GM12878 (cell line): ENCODE measurements around the gene ERC2. TPM values are rescaled to one million over a fixed set of nuclear protein-coding genes. Genes with fewer than 3 reads are reported as not detected.

Experiments used
- ATAC-seq: fragments of 200-7000 bp; cut with Tn5 transposase; 3 replicates; pipeline ENCODE4 v1.9.1; 2020; ENCODE audit warnings: mild to moderate bottlenecking, moderate library complexity
- BruUV-seq: library from RNA; stranded (reverse); fragments of 400-500 nt; replicated peaks from 2 replicates; lab custom pipeline; 2021; lab: Mats Ljungman, UMichigan
- CTCF ChIA-PET: fragments of 300-600 bp; sonication (Branson Sonifier 250); formaldehyde crosslinking; extraction: SDS; loops from one replicate; lab custom pipeline; 2021; ENCODE audit warnings: inconsistent platforms; lab: Yijun Ruan, JAX
- POLR2A ChIA-PET: fragments of 350-600 bp; formaldehyde crosslinking; extraction: SDS; loops from one replicate; lab custom pipeline; 2021; ENCODE audit warnings: inconsistent platforms; lab: Charles Lee
- RAD21 ChIA-PET: fragments of 300-600 bp; sonication (Branson Sonifier 250); formaldehyde crosslinking; loops from one replicate; lab custom pipeline; 2023; ENCODE audit warnings: antibody characterized with exemption; ENCODE audit not compliant: unreplicated experiment; lab: Charles Lee
- SMC1A ChIA-PET: fragments of 300-600 bp; sonication (Branson Sonifier 250); formaldehyde crosslinking; loops from one replicate; lab custom pipeline; 2023; ENCODE audit not compliant: unreplicated experiment, uncharacterized antibody; lab: Charles Lee
- DNase-seq: peaks from one replicate; pipeline ENCODE4 v3.0.0-alpha.2; 2011; ENCODE audit warnings: low read depth, low spot score
- FAIRE-seq: peaks from 3 replicates; lab custom pipeline; 2011; peaks lifted over from hg19 to GRCh38; lab: Jason Lieb, UNC
- H2AFZ ChIP-seq: 2 replicates; pipeline ENCODE4 v1.6.0; 2011; ENCODE audit warnings: low read depth, low read length, control low read depth; ENCODE audit not compliant: control insufficient read depth
- H3K27ac ChIP-seq: 2 replicates; pipeline ENCODE4 v1.5.1; 2011; ENCODE audit warnings: control low read depth; ENCODE audit not compliant: control insufficient read depth, insufficient read depth
- H3K27me3 ChIP-seq, 2 experiments: replicated peaks in 1 of 2; 2 replicates each; pipeline versions ENCODE4 v1.6.0 to v1.6.1; 2011; ENCODE audit warnings: low read length in 1 of 2; ENCODE audit not compliant: control insufficient read depth in 2 of 2, insufficient read depth in 2 of 2
- H3K36me3 ChIP-seq, 2 experiments: 2 replicates each; pipeline ENCODE4 v1.5.1; 2011; ENCODE audit warnings: low read length in 1 of 2; ENCODE audit not compliant: control insufficient read depth in 2 of 2, insufficient read depth in 2 of 2
- H3K4me1 ChIP-seq: 2 replicates; pipeline ENCODE4 v1.6.1; 2011; ENCODE audit warnings: mild to moderate bottlenecking, low read length, moderate library complexity, mixed read lengths; ENCODE audit not compliant: control insufficient read depth, insufficient read depth
- H3K4me2 ChIP-seq: 2 replicates; pipeline ENCODE4 v1.6.0; 2011; ENCODE audit warnings: control low read depth; ENCODE audit not compliant: control insufficient read depth, insufficient read depth
- H3K4me3 ChIP-seq: fragments of 200-600 bp; sonication (generic); 2 replicates; pipeline ENCODE4 v1.5.1; 2016
- H3K79me2 ChIP-seq: 2 replicates; pipeline ENCODE4 v1.6.0; 2011; ENCODE audit warnings: low read length; ENCODE audit not compliant: control insufficient read depth, insufficient read depth
- H3K9ac ChIP-seq: 2 replicates; pipeline ENCODE4 v1.8.0; 2011; ENCODE audit warnings: low read length, control low read depth, mixed read lengths; ENCODE audit not compliant: control insufficient read depth, insufficient read depth
- H3K9me3 ChIP-seq: replicated peaks from 3 replicates; pipeline ENCODE4 v1.5.1; 2011; ENCODE audit warnings: mild to moderate bottlenecking, low read length; ENCODE audit not compliant: control insufficient read depth, insufficient read depth
- H4K20me1 ChIP-seq: 2 replicates; pipeline ENCODE4 v1.6.0; 2011; ENCODE audit not compliant: control insufficient read depth, insufficient read depth
- ASH2L ChIP-seq: fragments of 300-600, 200-600 bp; sonication (generic); IDR thresholded peaks from 2 replicates; pipeline ENCODE4 v1.6.1; 2017; ENCODE audit warnings: low read depth, mild to moderate bottlenecking, borderline replicate concordance
- CREB1 ChIP-seq: IDR thresholded peaks from 2 replicates; pipeline ENCODE4 v1.6.1; 2012; ENCODE audit warnings: low read depth, mild to moderate bottlenecking, inconsistent platforms
- E2F4 ChIP-seq: IDR thresholded peaks from 2 replicates; pipeline ENCODE4 v1.6.1; 2012; ENCODE audit warnings: low read depth, low read length, improper control_type of control experiment
- GATAD2B ChIP-seq: fragments of 450-650 bp; conservative IDR thresholded peaks from 2 replicates; pipeline ENCODE4 v1.6.1; 2017; ENCODE audit warnings: low read depth, mild to moderate bottlenecking, moderate library complexity
- PML ChIP-seq: IDR thresholded peaks from 2 replicates; pipeline ENCODE4 v1.6.1; 2012; ENCODE audit warnings: low read length, inconsistent platforms
- RELA ChIP-seq: fragments of 450-650 bp; IDR thresholded peaks from 2 replicates; pipeline ENCODE4 v1.8.0; 2014; ENCODE audit warnings: borderline replicate concordance; ENCODE audit not compliant: partially characterized antibody
- SREBF2 ChIP-seq: IDR thresholded peaks from 2 replicates; pipeline ENCODE4 v1.6.1; 2012; ENCODE audit warnings: mild to moderate bottlenecking, low read length
- TCF12 ChIP-seq: IDR thresholded peaks from 2 replicates; pipeline ENCODE4 v1.6.1; 2011; ENCODE audit warnings: low read depth, mild to moderate bottlenecking, low read length
- ZNF384 ChIP-seq: IDR thresholded peaks from 2 replicates; pipeline ENCODE4 v1.6.1; 2012; ENCODE audit warnings: low read depth, mild to moderate bottlenecking, low read length, improper control_type of control experiment, borderline replicate concordance
- WGBS: methylation state at CpG from one replicate; pipeline ENCODE4 v1.1.6; 2016; ENCODE audit warnings: low lambda C conversion rate; ENCODE audit not compliant: insufficient replicate concordance, insufficient coverage; ENCODE audit errors: missing lambda C conversion rate; 5-methylcytosine and 5-hydroxymethylcytosine counted together
- in situ Hi-C: fragments of 300-500 bp; cut with MboI; formaldehyde crosslinking; loops from 9 replicates; pipeline ENCODE4 v1.14.3; 2018; ENCODE audit warnings: mixed read lengths
- intact Hi-C: fragments of 100-400 bp; cut with micrococcal nuclease; formaldehyde crosslinking; loops from one replicate; pipeline ENCODE4 v1.14.2; 2022; ENCODE audit not compliant: unreplicated experiment
- polyA plus RNA-seq, 11 experiments: library from polyadenylated mRNA; depleted of rRNA in 4 of 11; unstranded in 6 of 11; stranded (reverse) in 5 of 11; fragments of >200 nt; fragmentation: Nextera tagmentation in 4 of 11; fragmentation: Illumina TruSeq in 1 of 11; extraction: Ambion mirVana in 4 of 11; extraction: Trizol in 1 of 11; gene quantifications; 1 replicate in 1 of 11; 2 replicates in 10 of 11; pipeline versions ENCODE4 v1.2.1 to v1.2.3, GENCODE V29; 2011 to 2016; ENCODE audit warnings: inconsistent platforms in 2 of 11, missing spikeins in 2 of 11, low read depth in 1 of 11
- total RNA-seq, 4 experiments: library from RNA; depleted of rRNA in 3 of 4; stranded (reverse); fragments of >200 nt in 3 of 4; fragmentation: Illumina TruSeq in 1 of 4; extraction: Trizol in 1 of 4; gene quantifications; 2 replicates each; pipeline versions ENCODE4 v1.2.1 to v1.2.3, GENCODE V29; 2013 to 2021

The ERC2 gene
- total and polyA plus RNA-seq, 10 of the 15 experiments (the other 5 are each of a cell fraction or from before 2014, with no cell fraction given) = 0.06 to 1.4 (median 0.12) TPM; not detected in 3

GRCh38 chr3:55711646-55712045 is 756.6 kb downstream of the ERC2 start:
- in situ Hi-C loops = no loop called here
- FAIRE-seq = no peak
- CTCF ChIA-PET = interaction anchor here (1.0 kb wide), 1 partner anchor 9 kb away, joined by 4 read pairs; no protein-coding TSS in a partner anchor

More at GRCh38 chr3:55711646-55712045, 756.6 kb downstream of the ERC2 start:
- POLR2A ChIA-PET = no interaction called here
- RAD21 ChIA-PET = no interaction called here
- no TSS peak for BruUV-seq
- no peak overlapping the region for H3K27ac ChIP-seq
- no peaks in the 10 kb centered on the region for H4K20me1 ChIP-seq
- intact Hi-C loops = no loop called here
- DNase-seq (no peak), ATAC-seq (no peak)
- no peaks in the 10 kb centered on the region; the same call in 1 of the 2 replicates for H3K4me1 ChIP-seq
- TF ChIP-seq SREBF2 (no peak), GATAD2B (no peak), TCF12 (no peak), E2F4 (no peak), PML (no peak), ZNF384 (no peak), RELA (no peak), ASH2L (no peak), CREB1 (no peak)
- SMC1A ChIA-PET = interaction anchor here (1.3 kb wide), 1 partner anchor 208 kb away, joined by 3 read pairs; no protein-coding TSS in a partner anchor
- no peak overlapping the region for H3K4me3 ChIP-seq
- 4% methylated on average over 1 of the region's 1 CpG for WGBS
- H3K79me2 ChIP-seq = no peaks in the 10 kb centered on the region
- H3K9ac ChIP-seq = no peak overlapping the region
- H3K4me2 ChIP-seq = no peak overlapping the region
- no peaks in the 10 kb centered on the region for H3K36me3 ChIP-seq
- no peaks in the 10 kb centered on the region for H3K9me3 ChIP-seq
- H3K27me3 ChIP-seq = no peaks in the 10 kb centered on the region
- H2AFZ ChIP-seq = no peak overlapping the region
